PFSK-1 (cell line): ENCODE data around the gene CEP43.

Experiments
- FOXP2 ChIP-seq: optimal IDR thresholded peaks from 2 replicates; pipeline ENCODE3; 2011; ENCODE audit warnings: borderline replicate concordance, control low read depth, inconsistent platforms; ENCODE audit not compliant: insufficient read depth; ENCODE audit errors: extremely low read length, extremely low read depth
- POLR2AphosphoS5 ChIP-seq: IDR thresholded peaks from 2 replicates; pipeline ENCODE4 v1.6.1; 2012; ENCODE audit warnings: low read depth, mild to moderate bottlenecking, control low read depth, low read length, moderate library complexity
- SIN3A ChIP-seq: IDR thresholded peaks from 2 replicates; pipeline ENCODE4 v1.6.1; 2012; ENCODE audit warnings: mild to moderate bottlenecking, low read length, moderate library complexity, borderline replicate concordance; ENCODE audit not compliant: insufficient read depth
- TAF1 ChIP-seq: IDR thresholded peaks from 2 replicates; pipeline ENCODE4 v1.6.1; 2012; ENCODE audit warnings: low read length, control low read depth, borderline replicate concordance; ENCODE audit not compliant: insufficient read depth
- TF ChIP-seq, protein P1 (sequence below), 2 experiments: IDR thresholded peaks; 2 replicates each; pipeline versions ENCODE4 v1.6.1 to v1.8.0; 2011 to 2012; ENCODE audit warnings: low read depth in 2 of 2, low read length in 2 of 2, control low read depth in 1 of 2, inconsistent platforms in 1 of 2, mild to moderate bottlenecking in 1 of 2, moderate library complexity in 1 of 2; ENCODE audit not compliant: insufficient read depth in 1 of 2

The CEP43 gene

DNA sequence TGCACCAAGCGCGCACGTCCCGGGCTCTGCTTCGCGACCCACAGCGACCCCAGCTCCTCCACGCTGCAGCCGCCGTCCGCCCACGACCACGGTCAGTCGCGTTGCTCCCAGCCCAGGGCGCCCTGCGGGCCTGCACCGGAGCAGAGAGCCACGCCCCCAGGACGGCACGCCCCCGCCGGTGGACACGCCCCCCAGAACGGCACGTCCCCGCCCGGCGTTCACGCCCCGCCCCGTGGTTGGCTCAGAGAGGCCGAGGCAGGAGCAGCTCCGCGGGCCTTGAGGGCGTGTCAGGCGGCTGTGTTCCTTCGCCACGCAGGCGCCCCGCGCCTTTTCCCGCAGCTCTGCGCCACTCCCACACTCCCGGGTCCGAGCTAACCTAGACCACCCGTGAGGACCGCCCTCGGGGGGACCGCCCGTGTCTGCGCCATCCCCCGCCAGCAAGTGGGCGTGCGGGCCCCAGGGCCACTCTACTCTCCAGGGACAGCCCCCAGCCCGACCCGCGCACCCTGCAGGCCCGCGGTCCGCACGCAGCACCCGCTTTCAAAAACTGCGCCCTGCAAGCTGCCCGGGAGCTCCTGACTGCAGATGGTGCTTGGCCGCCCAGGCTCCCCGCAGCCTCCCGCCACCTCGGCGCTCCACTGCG is 42.6 kb upstream of the CEP43 start, which contains the start of gene RNASET2:
TSS of gene RNASET2 (minus strand) at position 107 of the 643 bp plus-strand sequence. CDS start 368 bp downstream, outside the sequence.
- TF ChIP-seq SIN3A (no peak), TAF1 (no peak), POLR2AphosphoS5 (peak; percentile 62; the same call in 1 of the 2 replicates), FOXP2 (peak; percentile 60)
- TF ChIP-seq, protein P1, sequence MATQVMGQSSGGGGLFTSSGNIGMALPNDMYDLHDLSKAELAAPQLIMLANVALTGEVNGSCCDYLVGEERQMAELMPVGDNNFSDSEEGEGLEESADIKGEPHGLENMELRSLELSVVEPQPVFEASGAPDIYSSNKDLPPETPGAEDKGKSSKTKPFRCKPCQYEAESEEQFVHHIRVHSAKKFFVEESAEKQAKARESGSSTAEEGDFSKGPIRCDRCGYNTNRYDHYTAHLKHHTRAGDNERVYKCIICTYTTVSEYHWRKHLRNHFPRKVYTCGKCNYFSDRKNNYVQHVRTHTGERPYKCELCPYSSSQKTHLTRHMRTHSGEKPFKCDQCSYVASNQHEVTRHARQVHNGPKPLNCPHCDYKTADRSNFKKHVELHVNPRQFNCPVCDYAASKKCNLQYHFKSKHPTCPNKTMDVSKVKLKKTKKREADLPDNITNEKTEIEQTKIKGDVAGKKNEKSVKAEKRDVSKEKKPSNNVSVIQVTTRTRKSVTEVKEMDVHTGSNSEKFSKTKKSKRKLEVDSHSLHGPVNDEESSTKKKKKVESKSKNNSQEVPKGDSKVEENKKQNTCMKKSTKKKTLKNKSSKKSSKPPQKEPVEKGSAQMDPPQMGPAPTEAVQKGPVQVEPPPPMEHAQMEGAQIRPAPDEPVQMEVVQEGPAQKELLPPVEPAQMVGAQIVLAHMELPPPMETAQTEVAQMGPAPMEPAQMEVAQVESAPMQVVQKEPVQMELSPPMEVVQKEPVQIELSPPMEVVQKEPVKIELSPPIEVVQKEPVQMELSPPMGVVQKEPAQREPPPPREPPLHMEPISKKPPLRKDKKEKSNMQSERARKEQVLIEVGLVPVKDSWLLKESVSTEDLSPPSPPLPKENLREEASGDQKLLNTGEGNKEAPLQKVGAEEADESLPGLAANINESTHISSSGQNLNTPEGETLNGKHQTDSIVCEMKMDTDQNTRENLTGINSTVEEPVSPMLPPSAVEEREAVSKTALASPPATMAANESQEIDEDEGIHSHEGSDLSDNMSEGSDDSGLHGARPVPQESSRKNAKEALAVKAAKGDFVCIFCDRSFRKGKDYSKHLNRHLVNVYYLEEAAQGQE (IDR thresholded peaks at IDR 0.05; ENCODE audit: insufficient read depth in 1 of 2, low read depth in 2 of 2, low read length in 2 of 2), result no peak

DNA sequence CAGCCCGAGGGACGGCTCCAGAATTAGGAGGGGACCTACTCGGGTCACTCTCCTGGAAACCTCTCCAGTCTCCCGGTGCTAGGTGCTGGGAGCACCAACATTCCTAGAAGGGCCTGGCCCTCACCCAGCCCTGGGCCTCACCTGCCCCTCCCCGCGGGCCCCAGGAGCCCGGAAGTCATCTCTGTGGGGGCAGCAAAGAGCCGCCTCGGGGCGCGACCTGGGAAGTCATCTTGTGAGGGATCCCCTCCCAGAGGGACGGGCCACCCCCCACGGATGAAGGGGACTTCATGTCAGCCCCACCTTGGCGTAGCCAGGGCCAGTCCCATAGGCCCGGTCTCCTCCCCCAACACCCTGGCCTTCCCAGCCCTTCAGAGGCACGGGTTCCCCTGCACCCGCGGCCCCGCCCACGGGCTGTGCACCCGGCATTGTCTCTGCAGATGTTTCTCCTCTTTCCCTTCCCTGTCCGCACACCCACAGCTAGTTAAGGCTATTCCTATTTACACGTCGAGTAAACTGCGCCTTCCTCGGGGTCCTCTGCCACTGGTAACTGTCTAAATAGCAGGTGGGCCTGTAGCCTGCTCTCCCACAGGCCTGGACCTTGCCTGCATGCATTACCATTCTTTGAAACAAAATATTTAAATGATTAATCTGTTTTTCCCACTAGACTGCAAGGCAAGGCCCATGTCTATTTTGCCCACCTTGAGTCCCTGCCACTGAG is 42.0 kb upstream of the CEP43 start:
- TF ChIP-seq FOXP2 (no peak), TAF1 (no peak), POLR2AphosphoS5 (no peak), SIN3A (no peak)
- TF ChIP-seq, protein P1 (IDR thresholded peaks at IDR 0.05; ENCODE audit: insufficient read depth in 1 of 2, low read depth in 2 of 2, low read length in 2 of 2), result no peak

DNA sequence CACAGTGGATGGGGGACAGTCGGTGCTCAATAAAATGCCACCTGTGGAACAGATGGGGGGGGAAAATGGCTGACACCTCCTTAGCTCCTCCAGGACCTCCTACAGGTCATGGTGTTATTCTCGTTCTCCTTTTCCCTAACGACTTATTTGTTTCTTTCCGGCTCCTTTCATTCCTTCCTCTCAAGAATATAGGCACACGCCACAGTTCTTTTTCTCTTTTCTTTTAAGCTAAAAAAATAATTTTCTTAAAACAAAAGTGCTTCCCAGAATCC is 41.5 kb upstream of the CEP43 start:
- TF ChIP-seq, protein P1 (IDR thresholded peaks at IDR 0.05; ENCODE audit: insufficient read depth in 1 of 2, low read depth in 2 of 2, low read length in 2 of 2), result no peak

DNA sequence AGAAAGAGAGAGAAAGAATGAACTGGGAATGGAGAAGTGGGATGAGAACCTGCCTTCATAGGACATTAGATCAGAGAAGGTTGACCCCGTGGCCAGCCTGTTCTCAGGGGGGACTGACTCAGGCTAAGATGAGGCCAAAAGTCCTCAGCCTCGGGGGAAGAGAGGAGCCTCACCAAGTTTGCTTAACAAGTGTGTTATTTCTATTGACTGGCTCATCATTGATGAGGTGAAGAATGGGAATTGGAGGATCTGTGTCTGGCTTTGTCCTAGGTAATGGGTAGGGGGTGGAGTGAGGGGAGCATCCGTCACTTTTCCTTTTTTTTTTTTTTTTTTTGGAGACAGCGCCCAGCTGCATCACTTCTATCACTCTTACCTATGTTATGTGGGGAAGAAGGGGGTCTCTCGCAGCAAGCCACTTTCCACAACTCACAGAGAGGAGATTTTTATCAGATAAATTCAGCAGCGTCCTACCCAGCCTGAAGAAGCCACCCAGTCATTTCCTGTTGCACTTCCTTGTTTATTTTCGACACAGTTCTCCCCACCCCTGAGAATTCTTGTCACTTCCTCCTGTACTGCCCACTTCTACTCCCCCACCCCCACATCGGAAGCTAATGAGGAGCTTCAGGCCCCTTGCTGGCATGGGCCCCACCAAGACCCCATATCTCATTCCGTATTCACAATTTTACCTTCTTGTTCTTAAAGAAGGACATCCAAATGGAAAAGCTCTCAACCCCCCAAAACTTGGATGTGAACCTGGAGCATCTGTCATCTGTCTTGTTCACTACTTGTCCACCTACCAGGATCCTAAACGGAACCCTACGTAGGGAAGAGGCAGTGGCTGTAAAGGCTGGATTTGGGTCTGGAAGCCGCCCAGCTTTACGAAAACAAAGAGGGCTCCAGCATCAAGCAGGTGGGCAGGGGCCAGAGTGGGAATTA is 40.0 kb upstream of the CEP43 start:
- TF ChIP-seq SIN3A (no peak), TAF1 (no peak), POLR2AphosphoS5 (no peak), FOXP2 (no peak)
- TF ChIP-seq, protein P1 (IDR thresholded peaks at IDR 0.05; ENCODE audit: insufficient read depth in 1 of 2, low read depth in 2 of 2, low read length in 2 of 2), result no peak
